Gastroesophageal sphincter (tissue), 4 donors: ENCODE data around the gene GYS1. TPM values are rescaled to one million over a fixed set of nuclear protein-coding genes. Genes with fewer than 3 reads are reported as not detected.

Experiments
- ATAC-seq: fragments of 150-250 bp; one replicate; pipeline ENCODE4 v1.9.1; 2016; ENCODE audit warnings: mild to moderate bottlenecking, moderate library complexity
- H3K27ac ChIP-seq, 4 donors: fragments of 200-600 bp; sonication (generic) in 3 of 4; 1 replicate in 3 of 4; 2 replicates in 1 of 4; pipeline ENCODE4 v1.5.1; 2016 to 2019
- H3K27me3 ChIP-seq: fragments of 200-600 bp; sonication (generic); one replicate; pipeline ENCODE4 v1.5.1; 2019
- H3K36me3 ChIP-seq, 2 donors: fragments of 200-600 bp; sonication (generic); one replicate each; pipeline ENCODE4 v1.5.1; 2019; ENCODE audit warnings: control low read depth in 1 of 2
- H3K4me1 ChIP-seq, 3 donors: fragments of 200-600 bp; sonication (generic); 1 replicate in 2 of 3; 2 replicates in 1 of 3; pipeline ENCODE4 v1.5.1; 2016 to 2019; ENCODE audit warnings: control low read depth in 2 of 3
- H3K4me3 ChIP-seq, 2 donors: fragments of 200-600 bp; sonication (generic); one replicate each; pipeline ENCODE4 v1.5.1; 2019; ENCODE audit warnings: mild to moderate bottlenecking in 1 of 2, moderate library complexity in 1 of 2
- H3K9me3 ChIP-seq, 3 donors: fragments of 200-600 bp; sonication (generic); one replicate each; pipeline ENCODE4 v1.5.1; 2017 to 2019; ENCODE audit warnings: control low read depth in 2 of 3
- EP300 ChIP-seq: sonication (generic); formaldehyde crosslinking; IDR thresholded peaks from one replicate; pipeline ENCODE4 v1.6.1; 2017; ENCODE audit warnings: antibody characterized with exemption, mild to moderate bottlenecking
- POLR2A ChIP-seq, 2 donors: fragments of 450-650 bp; IDR thresholded peaks; one replicate each; pipeline ENCODE4 v1.6.1; 2017; ENCODE audit warnings: antibody characterized with exemption in 2 of 2, mild to moderate bottlenecking in 2 of 2, moderate library complexity in 1 of 2
- POLR2AphosphoS5 ChIP-seq: sonication (generic); formaldehyde crosslinking; IDR thresholded peaks from one replicate; pipeline ENCODE4 v1.6.1; 2017; ENCODE audit warnings: antibody characterized with exemption
- WGBS, 2 donors: methylation state at CpG; one replicate each; pipeline ENCODE4 v1.1.5; 2018; ENCODE audit warnings: low coverage in 1 of 2; 5-methylcytosine and 5-hydroxymethylcytosine counted together
- total RNA-seq, 4 donors: library from RNA; depleted of rRNA; stranded (reverse); fragments of >200 nt; gene quantifications; one replicate each; pipeline ENCODE4 v1.1.0, GENCODE V29; 2016
- TF ChIP-seq, protein P1 (sequence below), 4 experiments: fragments of 200-600 bp in 2 of 4; fragments of 450-650 bp in 2 of 4; sonication (generic) in 1 of 4; IDR thresholded peaks; one replicate each; pipeline ENCODE4 v1.5.1; 2017 to 2019; ENCODE audit warnings: antibody characterized with exemption in 4 of 4, mild to moderate bottlenecking in 2 of 4, moderate library complexity in 2 of 4

GYS1 gene
- total RNA-seq, 4 donors from 2014 or later, result 22.1 to 44.4 (median 38.5) TPM

DNA sequence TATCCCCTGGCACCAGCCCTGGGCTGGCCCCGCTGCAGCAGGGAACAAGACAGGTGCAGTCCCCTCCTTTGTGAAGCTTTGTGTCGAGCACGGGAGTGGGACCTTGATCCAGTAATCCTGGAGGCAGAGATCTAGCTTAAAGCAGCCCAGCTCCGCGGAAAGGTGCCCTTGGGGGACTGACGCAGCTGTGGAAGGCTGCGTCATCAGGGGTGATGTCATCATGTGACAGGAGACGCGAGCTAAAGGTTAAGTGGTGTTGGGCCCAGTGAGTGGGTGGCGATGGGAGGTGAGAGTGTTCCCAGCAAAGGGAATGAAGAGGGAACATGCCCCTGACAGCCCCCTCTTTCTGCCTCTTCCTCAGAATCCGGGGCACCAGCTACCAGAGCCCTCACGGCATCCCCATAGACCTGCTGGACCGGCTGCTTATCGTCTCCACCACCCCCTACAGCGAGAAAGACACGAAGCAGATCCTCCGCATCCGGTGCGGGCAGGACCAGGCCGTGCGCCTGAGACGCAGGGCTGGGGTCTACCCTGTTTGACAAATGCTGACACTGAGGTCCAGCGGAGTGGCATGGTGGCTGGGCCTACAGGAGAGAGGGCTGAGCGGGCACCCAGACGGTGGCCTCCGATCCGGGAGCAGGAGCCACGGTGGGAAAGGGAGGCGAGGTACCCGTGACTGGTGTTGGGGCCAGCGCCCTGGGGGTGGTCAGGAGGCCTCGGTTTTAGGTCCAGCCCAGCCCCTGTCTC, 21.2 kb upstream of the GYS1 start:
- peaks cover 0 to 71% of the 10 kb centered on the region in 2 donors for H3K36me3 ChIP-seq
- peaks cover 0 to 21% (median 7%) of the 10 kb centered on the region in 3 donors for H3K4me1 ChIP-seq
- TF ChIP-seq EP300, result no peak
- TF ChIP-seq, protein P1, sequence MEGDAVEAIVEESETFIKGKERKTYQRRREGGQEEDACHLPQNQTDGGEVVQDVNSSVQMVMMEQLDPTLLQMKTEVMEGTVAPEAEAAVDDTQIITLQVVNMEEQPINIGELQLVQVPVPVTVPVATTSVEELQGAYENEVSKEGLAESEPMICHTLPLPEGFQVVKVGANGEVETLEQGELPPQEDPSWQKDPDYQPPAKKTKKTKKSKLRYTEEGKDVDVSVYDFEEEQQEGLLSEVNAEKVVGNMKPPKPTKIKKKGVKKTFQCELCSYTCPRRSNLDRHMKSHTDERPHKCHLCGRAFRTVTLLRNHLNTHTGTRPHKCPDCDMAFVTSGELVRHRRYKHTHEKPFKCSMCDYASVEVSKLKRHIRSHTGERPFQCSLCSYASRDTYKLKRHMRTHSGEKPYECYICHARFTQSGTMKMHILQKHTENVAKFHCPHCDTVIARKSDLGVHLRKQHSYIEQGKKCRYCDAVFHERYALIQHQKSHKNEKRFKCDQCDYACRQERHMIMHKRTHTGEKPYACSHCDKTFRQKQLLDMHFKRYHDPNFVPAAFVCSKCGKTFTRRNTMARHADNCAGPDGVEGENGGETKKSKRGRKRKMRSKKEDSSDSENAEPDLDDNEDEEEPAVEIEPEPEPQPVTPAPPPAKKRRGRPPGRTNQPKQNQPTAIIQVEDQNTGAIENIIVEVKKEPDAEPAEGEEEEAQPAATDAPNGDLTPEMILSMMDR (IDR thresholded peaks at IDR 0.05), result no peak
- no peak for TF ChIP-seq POLR2AphosphoS5
- TF ChIP-seq POLR2A (IDR thresholded peaks at IDR 0.05), result no peak
- 85 to 89% methylated on average over 11 to 16 of the region's 32 CpGs for WGBS, 2 donors
- peaks cover 26% of the 10 kb centered on the region for H3K27me3 ChIP-seq
- no peak overlapping the region for H3K27ac ChIP-seq
- H3K9me3 ChIP-seq, result no peaks in the 10 kb centered on the region
- ATAC-seq, result no peak
- H3K4me3 ChIP-seq, result no peak overlapping the region

DNA sequence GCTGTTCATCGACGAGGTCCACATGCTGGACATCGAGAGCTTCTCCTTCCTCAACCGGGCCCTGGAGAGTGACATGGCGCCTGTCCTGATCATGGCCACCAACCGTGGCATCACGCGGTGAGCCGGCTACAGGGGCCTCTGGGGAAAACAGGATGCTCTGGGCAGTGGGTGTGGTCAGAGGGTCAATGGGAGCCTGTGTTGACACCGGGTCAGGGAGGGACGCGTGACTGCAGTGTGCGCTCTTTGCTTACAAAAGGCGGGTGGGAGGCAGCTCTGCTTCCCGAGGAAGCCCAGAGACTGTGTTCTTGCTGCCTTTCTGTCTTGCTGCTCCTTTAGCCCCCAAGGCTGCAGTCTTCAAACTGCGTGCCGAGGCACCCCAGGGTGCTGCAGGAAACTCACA, 18.1 kb upstream of the GYS1 start:
- TF ChIP-seq EP300 (no peak), POLR2A (IDR thresholded peaks at IDR 0.05) (no peak), POLR2AphosphoS5 (no peak)
- TF ChIP-seq, protein P1 (IDR thresholded peaks at IDR 0.05), result no peak
- ATAC-seq, result no peak
- H3K36me3 ChIP-seq, result peaks cover 0 to 96% of the 10 kb centered on the region in 2 donors

DNA sequence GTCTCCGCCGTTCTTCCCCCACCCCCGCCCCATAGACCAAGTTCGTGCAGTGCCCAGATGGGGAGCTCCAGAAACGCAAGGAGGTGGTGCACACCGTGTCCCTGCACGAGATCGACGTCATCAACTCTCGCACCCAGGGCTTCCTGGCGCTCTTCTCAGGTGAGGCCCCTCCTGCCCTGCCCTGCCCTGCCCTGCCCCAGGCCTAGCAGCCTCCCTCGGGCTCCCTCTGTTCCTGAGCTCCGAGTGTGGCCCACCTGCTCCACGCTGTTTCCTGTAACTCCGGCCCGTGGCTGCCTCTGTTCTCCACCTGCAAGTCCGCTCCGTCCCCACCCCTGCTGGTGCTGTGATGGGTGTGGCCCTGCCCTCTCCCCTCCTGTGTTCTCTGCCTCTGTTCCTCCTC, 17.3 kb upstream of the GYS1 start:
- no peak for TF ChIP-seq POLR2A (IDR thresholded peaks at IDR 0.05)
- no peak for TF ChIP-seq EP300
- TF ChIP-seq, protein P1 (IDR thresholded peaks at IDR 0.05), result no peak
- TF ChIP-seq POLR2AphosphoS5, result no peak
- Histone ChIP-seq H3K27ac (no peak overlapping the region), H3K27me3 (no peaks in the 10 kb centered on the region), H3K4me3 (no peak overlapping the region), H3K4me1 (no peaks in the 10 kb centered on the region), H3K36me3 (peaks cover 0 to 96% of the 10 kb centered on the region in 2 donors), H3K9me3 (no peaks in the 10 kb centered on the region)
- ATAC-seq, result no peak
- WGBS, 2 donors, result 82 to 90% methylated on average over 3 to 5 of the region's 18 CpGs

More for the DNA sequence above, 18.1 kb upstream of the GYS1 start:
- Histone ChIP-seq H3K27me3 (peaks cover under 1% of the 10 kb centered on the region), H3K9me3 (no peaks in the 10 kb centered on the region), H3K4me1 (no peaks in the 10 kb centered on the region), H3K4me3 (no peak overlapping the region), H3K27ac (no peak overlapping the region)
- 82% methylated on average over 4 of the region's 17 CpGs; no CpG with 5 or more reads in 1 of the 2 donors for WGBS, 2 donors

DNA sequence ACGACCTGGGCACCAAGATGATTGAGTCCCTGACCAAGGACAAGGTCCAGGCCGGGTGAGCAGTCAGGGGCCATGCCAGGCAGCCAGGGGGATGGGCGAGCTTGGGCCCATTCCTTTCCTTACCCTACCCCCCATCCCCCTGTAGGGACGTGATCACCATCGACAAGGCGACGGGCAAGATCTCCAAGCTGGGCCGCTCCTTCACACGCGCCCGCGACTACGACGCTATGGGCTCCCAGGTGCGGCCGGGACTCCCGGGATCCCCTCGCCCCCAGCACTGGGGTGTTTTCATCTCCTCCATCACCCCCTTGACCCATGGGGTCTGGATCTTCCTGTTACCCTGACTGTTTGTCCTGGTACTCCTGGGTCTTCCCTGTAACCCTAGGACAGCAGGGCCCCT, 16.7 kb upstream of the GYS1 start:
- Histone ChIP-seq H3K4me1 (no peaks in the 10 kb centered on the region), H3K36me3 (peaks cover 0 to 96% of the 10 kb centered on the region in 2 donors), H3K27me3 (no peaks in the 10 kb centered on the region), H3K4me3 (no peak overlapping the region), H3K27ac (no peak overlapping the region), H3K9me3 (no peaks in the 10 kb centered on the region)
- TF ChIP-seq POLR2A (IDR thresholded peaks at IDR 0.05) (no peak), POLR2AphosphoS5 (no peak)
- TF ChIP-seq, protein P1 (IDR thresholded peaks at IDR 0.05), result no peak
- WGBS, 2 donors, result 97% methylated on average over 13 of the region's 18 CpGs; no CpG with 5 or more reads in 1 of the 2 donors
- no peak for ATAC-seq

DNA sequence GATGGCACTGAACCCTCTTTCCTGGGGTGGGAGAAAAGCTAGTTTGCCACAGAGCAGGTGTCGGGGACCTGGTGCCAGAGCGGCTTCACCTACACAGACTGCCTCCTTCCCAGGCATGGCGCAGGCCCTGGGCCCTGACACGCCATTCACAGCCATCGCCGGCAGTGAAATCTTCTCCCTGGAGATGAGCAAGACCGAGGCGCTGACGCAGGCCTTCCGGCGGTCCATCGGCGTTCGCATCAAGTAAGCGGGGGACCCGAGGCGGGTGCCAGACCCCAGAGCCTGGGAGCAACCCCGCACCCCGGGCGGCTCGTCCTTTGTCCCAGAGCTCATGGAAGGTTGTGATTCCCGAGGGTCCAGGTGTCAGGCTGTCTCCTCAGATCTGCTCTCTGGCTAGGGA, 13.8 kb upstream of the GYS1 start:
- Histone ChIP-seq H3K4me3 (no peak overlapping the region), H3K4me1 (no peaks in the 10 kb centered on the region), H3K27me3 (no peaks in the 10 kb centered on the region), H3K27ac (no peak overlapping the region), H3K9me3 (no peaks in the 10 kb centered on the region), H3K36me3 (peaks cover 0 to 98% of the 10 kb centered on the region in 2 donors)
- whole genome bisulfite sequencing, 2 donors, result 93% methylated on average over 6 of the region's 22 CpGs; no CpG with 5 or more reads in 1 of the 2 donors
- TF ChIP-seq POLR2A (IDR thresholded peaks at IDR 0.05) (no peak), EP300 (no peak), POLR2AphosphoS5 (no peak)
- TF ChIP-seq, protein P1 (IDR thresholded peaks at IDR 0.05), result no peak
- no peak for ATAC-seq
